OCI-LY3 (cell line): ENCODE results near the gene NFIA.

Experiments used
- EZH2phosphoT487 ChIP-seq: fragments of 200-600 bp; shearing (Covaris generic); IDR thresholded peaks from 2 replicates; pipeline ENCODE4 v1.6.1; 2018; ENCODE audit warnings: antibody characterized with exemption, mixed run types, low read depth
- TF ChIP-seq, protein P1 (sequence below): fragments of 200-600, 300-600 bp; sonication (generic); IDR thresholded peaks from 2 replicates; pipeline ENCODE4 v1.5.1; 2014; ENCODE audit warnings: antibody characterized with exemption, low read length, low read depth

DNA sequence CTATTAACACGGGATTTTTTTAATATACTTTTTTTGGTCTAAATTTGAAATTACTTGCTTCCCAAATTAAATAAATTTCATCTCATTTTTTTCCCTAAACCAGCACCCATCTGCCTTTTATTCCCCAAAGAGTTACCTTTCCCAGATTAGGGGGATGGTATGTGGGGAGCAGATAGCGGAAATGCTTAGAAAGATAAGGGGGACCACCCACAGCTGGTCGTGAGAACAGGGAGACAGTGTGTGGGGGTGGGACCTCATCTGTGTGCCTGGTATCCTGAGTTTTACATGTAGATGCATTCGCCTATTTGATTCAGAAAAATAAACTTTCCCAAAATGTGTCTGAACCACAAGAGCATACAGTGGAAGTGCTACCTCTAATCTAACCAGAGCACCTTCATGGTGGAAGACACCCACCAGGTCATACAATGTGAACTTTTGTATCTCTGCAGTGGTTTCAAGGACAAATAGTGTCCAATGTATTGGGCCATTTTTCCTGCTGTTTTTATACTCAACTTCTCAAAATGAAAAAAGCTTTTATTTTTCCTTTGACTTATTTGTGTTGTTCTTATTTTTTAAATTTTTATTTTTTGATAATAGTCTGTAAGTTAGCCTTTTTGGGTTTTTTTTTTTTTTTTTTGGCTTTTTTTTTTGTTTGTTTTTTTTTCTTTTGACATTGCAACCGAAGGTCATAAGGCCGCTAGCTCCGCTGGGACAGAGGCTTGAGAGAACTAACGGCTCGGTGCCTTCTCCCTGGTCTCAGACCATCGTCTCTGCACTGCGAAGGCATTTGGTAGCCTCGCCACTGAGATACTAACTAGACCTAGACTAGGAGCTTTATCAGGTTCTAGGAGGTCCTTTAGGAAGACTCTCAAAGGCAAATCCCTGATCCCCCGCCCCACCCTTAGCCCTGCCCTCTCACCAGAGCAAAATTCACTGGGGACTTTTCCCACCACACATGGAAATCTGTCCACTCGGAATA is 379.3 kb downstream of the NFIA start:
- TF ChIP-seq, protein P1, sequence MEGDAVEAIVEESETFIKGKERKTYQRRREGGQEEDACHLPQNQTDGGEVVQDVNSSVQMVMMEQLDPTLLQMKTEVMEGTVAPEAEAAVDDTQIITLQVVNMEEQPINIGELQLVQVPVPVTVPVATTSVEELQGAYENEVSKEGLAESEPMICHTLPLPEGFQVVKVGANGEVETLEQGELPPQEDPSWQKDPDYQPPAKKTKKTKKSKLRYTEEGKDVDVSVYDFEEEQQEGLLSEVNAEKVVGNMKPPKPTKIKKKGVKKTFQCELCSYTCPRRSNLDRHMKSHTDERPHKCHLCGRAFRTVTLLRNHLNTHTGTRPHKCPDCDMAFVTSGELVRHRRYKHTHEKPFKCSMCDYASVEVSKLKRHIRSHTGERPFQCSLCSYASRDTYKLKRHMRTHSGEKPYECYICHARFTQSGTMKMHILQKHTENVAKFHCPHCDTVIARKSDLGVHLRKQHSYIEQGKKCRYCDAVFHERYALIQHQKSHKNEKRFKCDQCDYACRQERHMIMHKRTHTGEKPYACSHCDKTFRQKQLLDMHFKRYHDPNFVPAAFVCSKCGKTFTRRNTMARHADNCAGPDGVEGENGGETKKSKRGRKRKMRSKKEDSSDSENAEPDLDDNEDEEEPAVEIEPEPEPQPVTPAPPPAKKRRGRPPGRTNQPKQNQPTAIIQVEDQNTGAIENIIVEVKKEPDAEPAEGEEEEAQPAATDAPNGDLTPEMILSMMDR: no peak
- no peak for TF ChIP-seq EZH2phosphoT487
